ENCODE data around the gene SEC31A.
"Not testable (repeated sequence)": the region's sequence is repeated elsewhere in the genome, so short reads cannot be mapped to it uniquely, and the experiment has no call there.

SEC31A gene

GRCh38 chr4:82833060-82833459 is 57.9 kb downstream of the SEC31A start:
- peaks cover 54% of the 10 kb centered on the region for H3K36me3 ChIP-seq (ENCODE audit: control insufficient read depth, insufficient read depth, low read length)
- H3K9ac ChIP-seq (ENCODE audit: low read depth, low read length); H3K9me3 ChIP-seq (ENCODE audit: control insufficient read depth, insufficient read depth, low read length); H3K27ac ChIP-seq (ENCODE audit: low read depth, low read length); H3K4me1 ChIP-seq (ENCODE audit: control insufficient read depth, insufficient read depth, low read length); H3K27me3 ChIP-seq (ENCODE audit: control insufficient read depth, insufficient read depth, low read length); H3K4me3 ChIP-seq (ENCODE audit: low read depth, low read length): not testable (repeated sequence)

GRCh38 chr4:82825425-82825824 is 65.5 kb downstream of the SEC31A start:
- H3K27ac ChIP-seq (ENCODE audit: low read depth, low read length), result no peak overlapping the region
- no peaks in the 10 kb centered on the region for H3K9me3 ChIP-seq (ENCODE audit: control insufficient read depth, insufficient read depth, low read length)
- H3K27me3 ChIP-seq (ENCODE audit: control insufficient read depth, insufficient read depth, low read length), result no peaks in the 10 kb centered on the region
- no peak overlapping the region for H3K9ac ChIP-seq (ENCODE audit: low read depth, low read length)
- H3K36me3 ChIP-seq (ENCODE audit: control insufficient read depth, insufficient read depth, low read length), result peaks cover 97% of the 10 kb centered on the region
- H3K4me1 ChIP-seq (ENCODE audit: control insufficient read depth, insufficient read depth, low read length), result no peaks in the 10 kb centered on the region
- H3K4me3 ChIP-seq (ENCODE audit: low read depth, low read length), result no peak overlapping the region

- H3K9me3 ChIP-seq (ENCODE audit: control insufficient read depth, insufficient read depth, low read length), result no peaks in the 10 kb centered on the region
- no peaks in the 10 kb centered on the region for H3K4me1 ChIP-seq (ENCODE audit: control insufficient read depth, insufficient read depth, low read length)
- H3K9ac ChIP-seq (ENCODE audit: low read depth, low read length), result no peak overlapping the region
- no peaks in the 10 kb centered on the region for H3K27me3 ChIP-seq (ENCODE audit: control insufficient read depth, insufficient read depth, low read length)
- H3K36me3 ChIP-seq (ENCODE audit: control insufficient read depth, insufficient read depth, low read length), result peaks cover 95% of the 10 kb centered on the region
- H3K27ac ChIP-seq (ENCODE audit: low read depth, low read length), result no peak overlapping the region
- H3K4me3 ChIP-seq (ENCODE audit: low read depth, low read length), result no peak overlapping the region
These were observed 67.9 kb downstream of the SEC31A start for GRCh38 chr4:82823062-82823461.

- no peak overlapping the region for H3K27ac ChIP-seq (ENCODE audit: low read depth, low read length)
- H3K36me3 ChIP-seq (ENCODE audit: control insufficient read depth, insufficient read depth, low read length), result peaks cover 76% of the 10 kb centered on the region
These were observed 70.3 kb downstream of the SEC31A start for GRCh38 chr4:82820689-82821088.

GRCh38 chr4:82818664-82819662 is 72.0 kb downstream of the SEC31A start:
- H3K36me3 ChIP-seq (ENCODE audit: control insufficient read depth, insufficient read depth, low read length), result peaks cover 59% of the 10 kb centered on the region
- no peaks in the 10 kb centered on the region for H3K9me3 ChIP-seq (ENCODE audit: control insufficient read depth, insufficient read depth, low read length)
- H3K27me3 ChIP-seq (ENCODE audit: control insufficient read depth, insufficient read depth, low read length), result peaks cover 14% of the 10 kb centered on the region
- no peak overlapping the region for H3K9ac ChIP-seq (ENCODE audit: low read depth, low read length)
- no peak overlapping the region for H3K27ac ChIP-seq (ENCODE audit: low read depth, low read length)
- H3K4me3 ChIP-seq (ENCODE audit: low read depth, low read length), result no peak overlapping the region
- H3K4me1 ChIP-seq (ENCODE audit: control insufficient read depth, insufficient read depth, low read length), result no peaks in the 10 kb centered on the region

More at GRCh38 chr4:82820689-82821088, 70.3 kb downstream of the SEC31A start:
- Histone ChIP-seq H3K9ac (ENCODE audit: low read depth, low read length) (no peak overlapping the region), H3K4me1 (ENCODE audit: control insufficient read depth, insufficient read depth, low read length) (no peaks in the 10 kb centered on the region), H3K4me3 (ENCODE audit: low read depth, low read length) (no peak overlapping the region), H3K9me3 (ENCODE audit: control insufficient read depth, insufficient read depth, low read length) (no peaks in the 10 kb centered on the region), H3K27me3 (ENCODE audit: control insufficient read depth, insufficient read depth, low read length) (no peaks in the 10 kb centered on the region)

- not testable (repeated sequence) for H3K4me1 ChIP-seq (ENCODE audit: control insufficient read depth, insufficient read depth, low read length); H3K27ac ChIP-seq (ENCODE audit: low read depth, low read length); H3K9me3 ChIP-seq (ENCODE audit: control insufficient read depth, insufficient read depth, low read length); H3K4me3 ChIP-seq (ENCODE audit: low read depth, low read length); H3K9ac ChIP-seq (ENCODE audit: low read depth, low read length)
- H3K27me3 ChIP-seq (ENCODE audit: control insufficient read depth, insufficient read depth, low read length), result peaks cover 33% of the 10 kb centered on the region
- peaks cover 39% of the 10 kb centered on the region for H3K36me3 ChIP-seq (ENCODE audit: control insufficient read depth, insufficient read depth, low read length)
These were observed 74.1 kb downstream of the SEC31A start for GRCh38 chr4:82816874-82817273.

GRCh38 chr4:82814034-82814433 is 76.9 kb downstream of the SEC31A start:
- no peak overlapping the region for H3K9ac ChIP-seq (ENCODE audit: low read depth, low read length)
- H3K27me3 ChIP-seq (ENCODE audit: control insufficient read depth, insufficient read depth, low read length), result peaks cover 60% of the 10 kb centered on the region
- H3K4me3 ChIP-seq (ENCODE audit: low read depth, low read length), result no peak overlapping the region
- no peak overlapping the region for H3K27ac ChIP-seq (ENCODE audit: low read depth, low read length)
- H3K36me3 ChIP-seq (ENCODE audit: control insufficient read depth, insufficient read depth, low read length), result peaks cover 13% of the 10 kb centered on the region
- H3K9me3 ChIP-seq (ENCODE audit: control insufficient read depth, insufficient read depth, low read length), result no peaks in the 10 kb centered on the region
- H3K4me1 ChIP-seq (ENCODE audit: control insufficient read depth, insufficient read depth, low read length), result peaks cover 7% of the 10 kb centered on the region

GRCh38 chr4:82811838-82812341 is 79.1 kb downstream of the SEC31A start:
- peak overlapping the region; percentile 6 for H3K27ac ChIP-seq (ENCODE audit: low read depth, low read length)
- H3K4me1 ChIP-seq (ENCODE audit: control insufficient read depth, insufficient read depth, low read length), result peaks cover 7% of the 10 kb centered on the region
- no peaks in the 10 kb centered on the region for H3K36me3 ChIP-seq (ENCODE audit: control insufficient read depth, insufficient read depth, low read length)
- no peak overlapping the region for H3K4me3 ChIP-seq (ENCODE audit: low read depth, low read length)
- no peak overlapping the region for H3K9ac ChIP-seq (ENCODE audit: low read depth, low read length)
- peaks cover 79% of the 10 kb centered on the region for H3K27me3 ChIP-seq (ENCODE audit: control insufficient read depth, insufficient read depth, low read length)
- H3K9me3 ChIP-seq (ENCODE audit: control insufficient read depth, insufficient read depth, low read length), result no peaks in the 10 kb centered on the region

GRCh38 chr4:82811392-82811791 is 79.6 kb downstream of the SEC31A start:
- no peaks in the 10 kb centered on the region for H3K9me3 ChIP-seq (ENCODE audit: control insufficient read depth, insufficient read depth, low read length)
- no peak overlapping the region for H3K9ac ChIP-seq (ENCODE audit: low read depth, low read length)
- H3K36me3 ChIP-seq (ENCODE audit: control insufficient read depth, insufficient read depth, low read length), result no peaks in the 10 kb centered on the region
- peaks cover 7% of the 10 kb centered on the region for H3K4me1 ChIP-seq (ENCODE audit: control insufficient read depth, insufficient read depth, low read length)
- H3K27me3 ChIP-seq (ENCODE audit: control insufficient read depth, insufficient read depth, low read length), result peaks cover 81% of the 10 kb centered on the region
- no peak overlapping the region for H3K4me3 ChIP-seq (ENCODE audit: low read depth, low read length)
- no peak overlapping the region for H3K27ac ChIP-seq (ENCODE audit: low read depth, low read length)

- Histone ChIP-seq H3K9ac (ENCODE audit: low read depth, low read length) (no peak overlapping the region), H3K9me3 (ENCODE audit: control insufficient read depth, insufficient read depth, low read length) (no peaks in the 10 kb centered on the region), H3K4me3 (ENCODE audit: low read depth, low read length) (no peak overlapping the region), H3K27ac (ENCODE audit: low read depth, low read length) (no peak overlapping the region), H3K27me3 (ENCODE audit: control insufficient read depth, insufficient read depth, low read length) (peaks cover 90% of the 10 kb centered on the region), H3K4me1 (ENCODE audit: control insufficient read depth, insufficient read depth, low read length) (peaks cover 7% of the 10 kb centered on the region), H3K36me3 (ENCODE audit: control insufficient read depth, insufficient read depth, low read length) (no peaks in the 10 kb centered on the region)
These were observed 80.8 kb downstream of the SEC31A start for GRCh38 chr4:82810176-82810575.

- Histone ChIP-seq H3K4me3 (ENCODE audit: low read depth, low read length) (no peak overlapping the region), H3K27ac (ENCODE audit: low read depth, low read length) (no peak overlapping the region), H3K27me3 (ENCODE audit: control insufficient read depth, insufficient read depth, low read length) (peaks cover 91% of the 10 kb centered on the region), H3K36me3 (ENCODE audit: control insufficient read depth, insufficient read depth, low read length) (no peaks in the 10 kb centered on the region), H3K4me1 (ENCODE audit: control insufficient read depth, insufficient read depth, low read length) (peaks cover 7% of the 10 kb centered on the region), H3K9me3 (ENCODE audit: control insufficient read depth, insufficient read depth, low read length) (no peaks in the 10 kb centered on the region), H3K9ac (ENCODE audit: low read depth, low read length) (no peak overlapping the region)
These were observed 81.3 kb downstream of the SEC31A start for GRCh38 chr4:82809619-82810018.

Data from HUES48 (cell line).